OCI-LY7 (cell line): ENCODE data around the gene RELN. TPM values are rescaled to one million over a fixed set of nuclear protein-coding genes. Genes with fewer than 3 reads are reported as not detected.

Experiments
- BruUV-seq: library from RNA; stranded (reverse); fragments of 400-500 nt; replicated peaks from 2 replicates; lab custom pipeline; 2021; lab: Mats Ljungman, UMichigan
- CTCF ChIA-PET: fragments of 300-600 bp; sonication (Branson Sonifier 250); formaldehyde crosslinking; loops from one replicate; lab custom pipeline; 2022; ENCODE audit warnings: antibody characterized with exemption; ENCODE audit not compliant: unreplicated experiment; lab: Charles Lee
- POLR2A ChIA-PET: fragments of 300-600 bp; sonication (Branson Sonifier 250); formaldehyde crosslinking; loops from one replicate; lab custom pipeline; 2022; ENCODE audit warnings: antibody characterized with exemption; lab: Charles Lee
- DNase-seq: peaks from one replicate; pipeline ENCODE4 v3.0.0-alpha.2; 2015; ENCODE audit warnings: low spot score
- H2AFZ ChIP-seq: fragments of 200-600 bp; sonication (generic), shearing (Covaris generic); 2 replicates; pipeline ENCODE4 v1.6.1; 2014; ENCODE audit warnings: mild to moderate bottlenecking, antibody characterized with exemption, low read length, moderate library complexity
- H3K27ac ChIP-seq: fragments of 200-600 bp; sonication (generic); 2 replicates; pipeline ENCODE4 v1.5.1; 2014; ENCODE audit warnings: mixed run types, low read depth, mild to moderate bottlenecking, moderate library complexity, low read length, inconsistent platforms; ENCODE audit not compliant: poor library complexity, severe bottlenecking
- H3K36me3 ChIP-seq: fragments of 200-600 bp; sonication (generic); 2 replicates; pipeline ENCODE4 v1.6.1; 2014; ENCODE audit warnings: mild to moderate bottlenecking, antibody characterized with exemption, low read length, moderate library complexity, mixed read lengths; ENCODE audit not compliant: insufficient read depth
- H3K4me1 ChIP-seq: fragments of 200-600 bp; sonication (generic); 2 replicates; pipeline ENCODE4 v1.5.1; 2014; ENCODE audit warnings: mild to moderate bottlenecking, low read length; ENCODE audit not compliant: insufficient read depth, poor library complexity, severe bottlenecking
- H3K4me2 ChIP-seq: fragments of 200-600 bp; sonication (generic); 2 replicates; pipeline ENCODE4 v1.6.1; 2014; ENCODE audit warnings: mild to moderate bottlenecking, low read length
- H3K4me3 ChIP-seq: fragments of 200-600 bp; sonication (generic); 2 replicates; pipeline ENCODE4 v1.5.1; 2014; ENCODE audit warnings: mild to moderate bottlenecking, low read depth, low read length; ENCODE audit not compliant: poor library complexity, severe bottlenecking
- H3K79me2 ChIP-seq: fragments of 200-600 bp; sonication (generic); 2 replicates; pipeline ENCODE4 v1.6.1; 2016; ENCODE audit warnings: low read depth, mild to moderate bottlenecking, low read length, moderate library complexity, mixed read lengths; ENCODE audit not compliant: insufficient read depth
- H3K9me2 ChIP-seq: fragments of 200-600 bp; sonication (generic); 2 replicates; pipeline ENCODE4 v1.6.1; 2016; ENCODE audit warnings: mild to moderate bottlenecking, low read length, mixed read lengths; ENCODE audit not compliant: insufficient read depth
- H3K9me3 ChIP-seq: fragments of 200-600 bp; sonication (generic); 2 replicates; pipeline ENCODE4 v1.6.1; 2014; ENCODE audit warnings: mild to moderate bottlenecking, mixed run types, low read length, mixed read lengths
- H4K20me1 ChIP-seq: fragments of 200-600 bp; sonication (generic); 2 replicates; pipeline ENCODE4 v1.6.1; 2014; ENCODE audit warnings: mild to moderate bottlenecking, antibody characterized with exemption, low read length, moderate library complexity, mixed read lengths; ENCODE audit not compliant: insufficient read depth
- EZH2phosphoT487 ChIP-seq: fragments of 200-600 bp; sonication (generic); IDR thresholded peaks from 2 replicates; pipeline ENCODE4 v1.6.1; 2018; ENCODE audit warnings: low read depth, borderline replicate concordance, mild to moderate bottlenecking, mixed run types, antibody characterized with exemption, low read length, moderate library complexity, mixed read lengths
- intact Hi-C: fragments of 100-400 bp; cut with micrococcal nuclease; formaldehyde crosslinking; loops from one replicate; pipeline ENCODE4 v1.10.0; 2022; ENCODE audit not compliant: unreplicated experiment
- total RNA-seq, 2 experiments: library from RNA; depleted of rRNA in 1 of 2; stranded (reverse); fragments of >200 nt in 1 of 2; shearing (Covaris generic) in 1 of 2; gene quantifications; 2 replicates each; pipeline ENCODE4 v1.2.3, GENCODE V29; 2014 to 2022
- TF ChIP-seq, protein P1 (sequence below): fragments of 200-600 bp; sonication (generic); conservative IDR thresholded peaks from 2 replicates; pipeline ENCODE4 v1.5.1; 2014; ENCODE audit warnings: mild to moderate bottlenecking, antibody characterized with exemption, low read length, moderate library complexity, mixed read lengths

RELN gene
- total RNA-seq, 2 experiments from 2014 or later = not detected

DNA sequence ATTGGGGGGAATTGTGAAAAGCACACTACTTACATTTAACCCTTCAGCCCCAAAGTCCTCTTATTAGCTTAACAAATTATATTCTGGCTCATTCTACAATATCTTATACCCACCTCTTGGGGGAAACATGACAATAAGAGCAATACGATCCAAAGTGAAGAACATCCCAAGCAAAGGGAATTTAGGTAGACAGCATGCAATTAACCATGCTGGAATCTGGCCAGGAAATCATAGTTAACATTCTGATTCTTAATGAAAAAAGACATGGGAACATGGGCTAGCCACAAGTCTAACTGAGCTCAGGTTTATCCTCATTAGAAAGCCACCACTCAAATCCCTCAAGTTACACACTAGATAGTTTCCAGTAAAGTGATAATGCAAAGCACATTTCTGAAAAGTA lies 301.5 kb downstream of the RELN start:
- no peaks in the 10 kb centered on the region for H3K9me3 ChIP-seq
- CTCF ChIA-PET = no interaction called here
- H3K4me3 ChIP-seq = no peak overlapping the region
- intact Hi-C loops = no loop called here
- H2AFZ ChIP-seq = no peak overlapping the region
- no peaks in the 10 kb centered on the region for H3K9me2 ChIP-seq
- no TSS peak for BruUV-seq
- no peaks in the 10 kb centered on the region for H4K20me1 ChIP-seq
- no peaks in the 10 kb centered on the region for H3K79me2 ChIP-seq
- POLR2A ChIA-PET = no interaction called here
- no peak for TF ChIP-seq EZH2phosphoT487
- TF ChIP-seq, protein P1, sequence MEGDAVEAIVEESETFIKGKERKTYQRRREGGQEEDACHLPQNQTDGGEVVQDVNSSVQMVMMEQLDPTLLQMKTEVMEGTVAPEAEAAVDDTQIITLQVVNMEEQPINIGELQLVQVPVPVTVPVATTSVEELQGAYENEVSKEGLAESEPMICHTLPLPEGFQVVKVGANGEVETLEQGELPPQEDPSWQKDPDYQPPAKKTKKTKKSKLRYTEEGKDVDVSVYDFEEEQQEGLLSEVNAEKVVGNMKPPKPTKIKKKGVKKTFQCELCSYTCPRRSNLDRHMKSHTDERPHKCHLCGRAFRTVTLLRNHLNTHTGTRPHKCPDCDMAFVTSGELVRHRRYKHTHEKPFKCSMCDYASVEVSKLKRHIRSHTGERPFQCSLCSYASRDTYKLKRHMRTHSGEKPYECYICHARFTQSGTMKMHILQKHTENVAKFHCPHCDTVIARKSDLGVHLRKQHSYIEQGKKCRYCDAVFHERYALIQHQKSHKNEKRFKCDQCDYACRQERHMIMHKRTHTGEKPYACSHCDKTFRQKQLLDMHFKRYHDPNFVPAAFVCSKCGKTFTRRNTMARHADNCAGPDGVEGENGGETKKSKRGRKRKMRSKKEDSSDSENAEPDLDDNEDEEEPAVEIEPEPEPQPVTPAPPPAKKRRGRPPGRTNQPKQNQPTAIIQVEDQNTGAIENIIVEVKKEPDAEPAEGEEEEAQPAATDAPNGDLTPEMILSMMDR = no peak
- H3K4me1 ChIP-seq = no peaks in the 10 kb centered on the region
- no peak for DNase-seq
- H3K36me3 ChIP-seq = no peaks in the 10 kb centered on the region
- H3K4me2 ChIP-seq = no peak overlapping the region
- no peak overlapping the region for H3K27ac ChIP-seq

GRCh38 chr7:103687272-103687671 lies 302.2 kb downstream of the RELN start:
- POLR2A ChIA-PET = no interaction called here
- no peak overlapping the region for H3K27ac ChIP-seq
- H3K36me3 ChIP-seq = no peaks in the 10 kb centered on the region

GRCh38 chr7:103686763-103687162 lies 302.7 kb downstream of the RELN start:
- TF ChIP-seq, protein P1 = no peak
- TF ChIP-seq EZH2phosphoT487 = no peak
- no TSS peak for BruUV-seq
- intact Hi-C loops = no loop called here
- no peak for DNase-seq
- Histone ChIP-seq H3K9me3 (no peaks in the 10 kb centered on the region), H3K4me2 (no peak overlapping the region), H3K79me2 (no peaks in the 10 kb centered on the region), H3K9me2 (no peaks in the 10 kb centered on the region), H3K27ac (no peak overlapping the region), H2AFZ (no peak overlapping the region), H3K4me3 (no peak overlapping the region), H3K36me3 (no peaks in the 10 kb centered on the region), H4K20me1 (no peaks in the 10 kb centered on the region), H3K4me1 (no peaks in the 10 kb centered on the region)
- POLR2A ChIA-PET = no interaction called here
- CTCF ChIA-PET = no interaction called here

More at GRCh38 chr7:103687272-103687671, 302.2 kb downstream of the RELN start:
- no peak for TF ChIP-seq EZH2phosphoT487
- TF ChIP-seq, protein P1 = no peak
- intact Hi-C loops = no loop called here
- no peaks in the 10 kb centered on the region for H3K9me2 ChIP-seq
- no peak overlapping the region for H3K4me3 ChIP-seq
- CTCF ChIA-PET = no interaction called here
- H3K79me2 ChIP-seq = no peaks in the 10 kb centered on the region
- no peaks in the 10 kb centered on the region for H3K4me1 ChIP-seq
- no peak overlapping the region for H3K4me2 ChIP-seq
- BruUV-seq = no TSS peak
- H4K20me1 ChIP-seq = no peaks in the 10 kb centered on the region
- H2AFZ ChIP-seq = no peak overlapping the region
- DNase-seq = no peak
- H3K9me3 ChIP-seq = no peaks in the 10 kb centered on the region
